ENCODE results near the gene EIF4E1B.

Gene EIF4E1B

GRCh38 chr5:176665517-176665916 lies 35.0 kb downstream of the EIF4E1B start:
- no peak for DNase-seq

DNA sequence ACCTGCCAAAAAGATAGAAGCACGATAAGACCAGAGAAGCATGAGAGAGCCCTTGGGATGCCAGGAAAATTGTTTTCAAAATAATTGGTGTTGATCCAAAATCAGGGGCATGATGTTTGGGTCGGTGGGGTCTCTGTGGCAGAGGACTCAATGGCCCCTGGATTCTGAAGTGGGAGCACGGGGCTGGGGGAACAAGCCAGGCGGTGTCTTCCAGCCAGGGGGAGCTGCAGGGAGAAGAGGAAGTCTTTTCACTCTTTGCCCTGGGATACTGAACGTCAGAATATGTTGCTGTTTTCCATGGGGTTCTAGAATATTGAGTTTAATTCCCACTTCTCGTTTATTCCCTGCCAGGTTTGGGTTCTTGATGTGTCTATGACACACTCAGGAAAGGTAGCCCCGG lies 37.2 kb downstream of the EIF4E1B start:
- DNase-seq: no peak

DNA sequence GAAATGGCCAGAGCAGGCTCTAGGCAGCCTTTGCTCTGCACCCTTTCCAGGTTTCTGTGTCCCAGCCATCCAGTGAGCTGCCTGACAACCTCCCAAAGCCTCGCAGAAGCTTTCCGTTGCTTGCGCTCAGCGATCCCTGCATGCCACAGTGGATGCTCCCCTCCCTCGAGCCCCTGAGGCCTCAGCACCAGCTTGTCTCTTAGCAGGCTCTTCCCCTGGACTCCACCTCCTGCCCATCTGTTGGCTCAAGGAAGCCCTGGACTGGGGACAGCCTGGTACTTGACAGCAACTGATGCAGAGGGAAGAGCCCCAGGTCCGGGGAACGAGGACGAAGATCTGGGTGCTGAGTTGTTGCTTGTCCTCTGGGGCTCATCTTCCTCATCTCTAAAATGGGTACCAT lies 40.0 kb downstream of the EIF4E1B start:
- no peak for DNase-seq

DNA sequence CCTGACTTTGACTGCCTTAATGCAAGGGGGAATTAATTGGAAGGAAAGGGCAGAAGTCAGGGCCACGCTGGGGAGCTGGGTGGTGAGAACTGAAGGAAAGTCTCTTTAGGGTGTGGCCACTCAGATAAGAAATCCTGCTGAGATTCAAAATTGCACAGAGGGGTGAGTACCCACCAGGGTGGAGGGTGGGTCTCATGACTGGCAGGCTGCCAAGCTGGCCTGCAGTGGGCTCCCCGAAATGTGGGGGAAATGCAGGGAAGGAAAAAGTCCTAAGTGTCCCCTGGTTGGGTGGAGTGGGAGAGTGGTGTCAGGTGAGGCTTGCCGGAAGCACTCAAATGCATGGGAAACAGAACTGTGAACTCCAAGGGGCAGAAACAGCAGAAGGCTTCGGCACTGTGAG lies 40.9 kb downstream of the EIF4E1B start:
- no peak for DNase-seq

GRCh38 chr5:176671890-176672747 lies 41.6 kb downstream of the EIF4E1B start:
- DNase-seq: no peak

DNA sequence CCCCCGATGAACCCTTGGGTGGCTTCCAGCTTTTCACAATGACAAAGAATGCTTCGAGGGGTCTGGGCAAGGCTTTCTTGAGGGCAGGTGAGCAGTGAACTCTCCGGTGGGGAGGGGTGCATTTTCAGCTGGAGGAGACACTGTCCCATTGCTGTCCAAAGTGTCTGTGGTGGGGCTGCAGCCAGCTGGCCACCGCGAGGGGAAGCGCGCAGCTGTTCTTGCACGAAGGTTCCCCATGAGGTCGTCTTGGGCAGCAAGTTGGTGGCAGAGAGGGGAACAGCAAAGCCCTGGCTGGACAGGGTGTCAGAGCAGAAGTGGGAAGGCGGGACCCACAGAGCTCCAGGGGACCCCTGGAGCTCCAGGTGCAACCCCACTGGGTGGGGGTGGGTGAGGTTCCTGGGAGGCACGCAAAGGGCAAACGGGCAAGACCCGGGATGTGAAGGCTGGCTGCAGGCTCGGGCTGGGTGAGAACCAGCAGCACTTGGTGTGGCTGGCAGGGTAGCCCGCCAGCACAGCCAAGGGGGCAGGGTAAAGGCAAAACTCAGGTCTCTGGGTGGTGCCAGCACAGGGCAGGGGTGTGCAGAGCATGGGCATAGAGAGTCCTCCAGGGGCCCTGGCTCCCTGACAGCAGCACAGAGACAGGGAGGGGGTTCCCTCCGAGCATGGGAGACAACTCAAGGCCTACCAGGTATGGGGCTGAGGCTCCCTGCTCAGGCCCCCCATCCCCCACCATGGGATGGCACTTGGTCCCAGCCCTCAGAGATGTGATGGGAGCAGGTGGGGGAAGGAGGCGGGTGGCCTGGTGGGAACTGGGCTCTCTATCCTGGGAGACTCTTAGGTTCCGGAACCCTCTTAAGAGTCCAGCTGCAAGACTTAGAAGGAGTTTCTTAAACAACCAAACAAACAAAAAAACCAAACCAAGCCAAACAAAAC lies 43.4 kb downstream of the EIF4E1B start:
- no peak for DNase-seq

- no peak for DNase-seq
Observed at GRCh38 chr5:176674799-176675198, 44.3 kb downstream of the EIF4E1B start.

DNA sequence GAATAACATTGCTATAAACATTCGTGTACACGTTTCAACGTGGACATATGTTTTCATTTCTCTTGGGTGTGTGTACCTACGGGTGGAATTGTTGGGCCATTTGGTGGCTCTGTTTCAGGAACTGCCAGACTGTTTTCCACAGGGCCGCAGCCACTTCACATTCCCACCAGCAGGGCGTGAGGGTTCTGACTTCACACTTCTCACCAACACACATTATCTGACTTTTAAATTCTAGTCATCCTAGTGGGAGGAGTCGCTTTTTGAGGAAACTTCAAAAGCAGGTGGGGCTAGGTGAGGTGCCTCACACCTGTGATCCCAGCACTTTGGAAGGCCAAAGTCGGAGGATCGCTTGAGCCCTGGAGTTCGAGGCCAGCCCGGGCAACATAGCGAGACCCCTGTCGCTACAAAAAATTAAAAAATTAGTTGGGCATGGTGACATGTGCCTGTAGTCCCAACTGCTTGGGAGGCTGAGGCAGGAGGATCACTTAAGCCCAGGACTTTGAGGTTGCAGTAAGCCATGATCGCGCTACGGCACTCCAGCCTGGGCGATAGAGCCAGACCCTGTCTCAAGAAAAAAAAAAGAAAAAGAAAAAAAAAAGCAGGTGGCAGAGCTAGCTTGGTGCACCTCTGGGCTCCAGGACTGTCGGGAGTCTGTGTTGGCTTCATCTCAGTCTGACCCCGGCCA lies 45.3 kb downstream of the EIF4E1B start:
- DNase-seq: peak; percentile 21

DNA sequence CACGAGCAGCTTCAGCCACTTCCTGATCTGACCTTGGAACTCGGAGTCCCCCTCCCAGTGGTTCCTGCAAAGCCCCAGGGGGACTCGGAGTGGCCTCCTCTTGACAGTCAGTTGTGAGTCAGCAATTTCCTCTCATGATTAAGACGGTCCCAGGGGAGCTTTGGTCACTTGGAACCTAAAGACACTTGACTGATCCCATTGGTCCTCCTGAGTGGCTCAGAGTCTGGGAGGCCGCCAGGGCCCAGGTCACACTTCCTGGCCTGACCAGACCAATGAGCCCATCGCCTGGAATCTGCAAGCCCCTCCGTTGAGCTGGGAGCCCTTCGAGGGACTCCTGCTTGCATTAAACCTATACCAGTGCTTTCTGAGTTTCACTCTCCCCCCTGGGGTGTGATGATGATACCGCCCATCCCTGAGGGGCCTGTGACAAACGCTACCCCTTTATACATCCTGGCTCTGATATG lies 45.9 kb downstream of the EIF4E1B start:
- peak; percentile 51 for DNase-seq

DNA sequence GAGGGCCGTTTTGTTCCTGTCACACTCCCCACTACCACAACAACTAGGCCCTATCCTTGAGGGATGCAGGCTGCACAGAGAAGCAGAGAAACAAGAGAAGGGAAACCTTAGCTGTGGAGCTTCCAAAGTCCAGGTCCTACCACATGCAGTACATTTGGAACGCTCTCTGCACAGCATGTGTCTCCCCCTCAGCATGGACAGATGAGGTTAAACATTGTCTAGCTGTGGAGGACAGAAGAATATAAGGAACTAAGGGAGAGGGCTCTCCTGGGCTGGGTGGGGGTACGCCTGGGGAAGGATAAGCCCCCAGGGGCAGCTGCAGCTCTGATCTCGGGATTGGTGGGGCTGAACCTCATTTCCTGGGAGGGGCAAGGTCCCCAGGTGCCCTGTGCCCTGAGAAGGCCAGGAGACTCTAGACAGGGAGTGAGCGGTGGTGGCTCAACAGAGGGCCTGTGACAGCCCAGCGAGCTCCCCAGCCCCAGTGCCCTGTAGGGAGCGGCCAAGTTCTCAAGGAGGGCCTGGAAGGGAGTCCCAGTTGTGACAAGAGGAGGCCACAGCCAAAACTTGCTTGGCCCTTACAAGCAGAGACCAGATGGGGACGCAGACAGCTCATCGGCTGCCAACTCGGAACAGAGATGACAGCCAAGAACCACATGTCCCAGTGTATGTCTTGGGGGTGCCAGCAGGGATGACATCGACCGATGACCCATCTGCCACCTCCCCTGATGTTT lies 46.9 kb downstream of the EIF4E1B start:
- DNase-seq: no peak

- DNase-seq: no peak
Observed at GRCh38 chr5:176678584-176678983, 48.1 kb downstream of the EIF4E1B start.

- DNase-seq: no peak
Observed at GRCh38 chr5:176679365-176680225, 49.1 kb downstream of the EIF4E1B start.

DNA sequence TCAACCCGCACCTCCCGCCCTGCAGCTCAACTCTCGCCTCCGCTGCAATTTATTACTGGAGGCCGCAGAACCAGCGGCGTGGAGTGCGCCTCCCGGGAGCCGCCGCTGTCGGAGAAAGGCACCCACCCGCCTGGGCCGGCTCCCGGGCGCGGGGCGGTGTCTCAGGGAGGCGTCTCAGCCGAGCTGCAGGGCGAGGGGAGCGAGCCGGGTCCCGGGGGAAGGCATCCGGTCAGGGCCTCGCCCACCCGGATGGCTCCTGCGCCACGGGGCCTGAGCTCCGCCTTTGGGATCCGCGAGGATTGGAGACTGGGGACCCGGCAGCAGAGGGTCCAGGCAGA lies 49.7 kb downstream of the EIF4E1B start:
- no peak for DNase-seq

- no peak for DNase-seq
Observed at GRCh38 chr5:176682016-176682531, 51.6 kb downstream of the EIF4E1B start.

GRCh38 chr5:176685010-176685409 lies 54.5 kb downstream of the EIF4E1B start:
- DNase-seq: no peak

GRCh38 chr5:176687247-176687646 lies 56.8 kb downstream of the EIF4E1B start:
- no peak for DNase-seq

- DNase-seq: no peak
Observed at GRCh38 chr5:176687881-176688280, 57.4 kb downstream of the EIF4E1B start.

DNA sequence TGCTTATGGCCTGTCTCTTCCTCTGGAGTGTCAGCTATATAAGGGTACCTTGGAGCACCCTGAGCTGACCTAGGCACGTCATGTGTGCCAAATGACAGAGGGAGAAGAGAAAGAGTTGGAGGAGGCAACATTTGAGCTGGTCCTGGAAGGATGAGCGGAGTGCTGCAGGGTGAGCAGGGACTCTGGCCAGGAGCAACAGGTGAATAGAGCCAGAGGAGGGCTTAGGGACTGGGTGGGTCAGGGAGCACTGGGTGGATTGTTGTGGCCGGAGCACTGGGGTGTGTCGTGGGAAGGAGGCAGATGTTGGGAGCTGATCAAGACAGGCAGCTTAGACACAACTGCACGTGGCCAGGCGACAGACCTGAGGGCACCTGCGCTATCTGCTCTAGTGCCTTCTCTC lies 60.4 kb downstream of the EIF4E1B start:
- no peak for DNase-seq

- no peak for DNase-seq
Observed at GRCh38 chr5:176691524-176691923, 61.0 kb downstream of the EIF4E1B start.

- DNase-seq: no peak
Observed at GRCh38 chr5:176692326-176692725, 61.9 kb downstream of the EIF4E1B start.

DNA sequence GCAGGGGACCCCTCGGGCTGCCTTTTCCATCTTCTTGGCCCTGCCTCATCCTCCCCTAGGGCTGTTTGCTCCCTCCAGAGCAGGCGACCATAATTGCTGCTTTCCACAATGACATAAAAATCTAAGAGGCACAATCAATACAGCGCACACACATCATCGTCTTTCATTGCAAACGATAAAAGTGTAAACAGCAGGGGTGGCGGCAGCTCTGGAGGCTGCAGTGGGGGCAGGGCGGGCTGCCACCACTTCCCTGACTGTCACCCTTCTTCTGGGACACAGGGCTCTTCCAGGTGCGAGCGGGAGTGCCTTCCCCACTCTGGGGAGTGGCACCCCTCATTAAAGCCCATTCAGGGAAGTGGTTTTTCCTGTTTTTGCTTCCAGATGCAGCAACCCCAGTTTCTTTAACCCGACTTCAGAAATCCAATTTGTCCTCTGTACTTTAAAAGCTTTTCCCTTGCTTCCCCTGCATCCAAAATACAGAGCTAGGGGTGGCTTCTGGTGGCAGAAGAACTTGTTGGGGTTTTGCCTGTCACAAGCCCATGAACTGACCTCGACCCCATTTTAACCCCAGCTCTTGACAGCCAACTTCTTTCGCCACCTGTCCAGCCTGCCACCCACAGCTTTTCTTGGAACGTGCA lies 62.5 kb downstream of the EIF4E1B start:
- DNase-seq: no peak
